ENCODE results near the gene BPTF.
"Not testable (repeated sequence)": the region's sequence is repeated elsewhere in the genome, so short reads cannot be mapped to it uniquely, and the experiment has no call there.

Gene BPTF

DNA sequence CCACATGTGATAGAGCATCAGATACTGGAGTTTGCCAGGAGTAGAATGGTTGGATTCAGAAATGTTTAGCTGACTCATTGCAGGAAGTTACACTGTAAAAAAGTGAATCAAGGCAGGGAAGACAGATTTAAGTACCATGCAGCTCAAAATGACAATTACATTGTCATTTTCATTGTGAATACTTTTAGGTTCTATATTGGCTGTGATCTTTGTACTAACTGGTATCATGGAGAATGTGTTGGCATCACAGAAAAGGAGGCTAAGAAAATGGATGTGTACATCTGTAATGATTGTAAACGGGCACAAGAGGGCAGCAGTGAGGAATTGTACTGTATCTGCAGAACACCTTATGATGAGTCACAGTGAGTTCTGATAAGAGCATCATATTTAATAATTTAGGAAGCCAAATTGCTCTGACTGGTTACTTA lies 137.9 kb downstream of the BPTF start:
- Mint-ChIP-seq H3K4me1 (peaks cover 10% of the 10 kb centered on the region), H3K27ac (peak overlapping the region; percentile 56)
- not testable (repeated sequence) for H3K4me3 Mint-ChIP-seq, H3K9me3 Mint-ChIP-seq, H3K27me3 Mint-ChIP-seq, H3K36me3 Mint-ChIP-seq

- Mint-ChIP-seq H3K27me3 (no peaks in the 10 kb centered on the region), H3K9me3 (no peaks in the 10 kb centered on the region), H3K36me3 (no peaks in the 10 kb centered on the region), H3K4me1 (no peaks in the 10 kb centered on the region), H3K4me3 (no peak overlapping the region), H3K27ac (no peak overlapping the region)
Measured at GRCh38 chr17:67970783-67971182, 145.5 kb downstream of the BPTF start.

- no peaks in the 10 kb centered on the region for H3K27me3 Mint-ChIP-seq
- peaks cover 5% of the 10 kb centered on the region for H3K36me3 Mint-ChIP-seq
- H3K4me3 Mint-ChIP-seq, result no peak overlapping the region
- H3K4me1 Mint-ChIP-seq, result no peaks in the 10 kb centered on the region
- no peak overlapping the region for H3K27ac Mint-ChIP-seq
- no peaks in the 10 kb centered on the region for H3K9me3 Mint-ChIP-seq
Measured at GRCh38 chr17:67974185-67974584, 148.9 kb downstream of the BPTF start.

DNA sequence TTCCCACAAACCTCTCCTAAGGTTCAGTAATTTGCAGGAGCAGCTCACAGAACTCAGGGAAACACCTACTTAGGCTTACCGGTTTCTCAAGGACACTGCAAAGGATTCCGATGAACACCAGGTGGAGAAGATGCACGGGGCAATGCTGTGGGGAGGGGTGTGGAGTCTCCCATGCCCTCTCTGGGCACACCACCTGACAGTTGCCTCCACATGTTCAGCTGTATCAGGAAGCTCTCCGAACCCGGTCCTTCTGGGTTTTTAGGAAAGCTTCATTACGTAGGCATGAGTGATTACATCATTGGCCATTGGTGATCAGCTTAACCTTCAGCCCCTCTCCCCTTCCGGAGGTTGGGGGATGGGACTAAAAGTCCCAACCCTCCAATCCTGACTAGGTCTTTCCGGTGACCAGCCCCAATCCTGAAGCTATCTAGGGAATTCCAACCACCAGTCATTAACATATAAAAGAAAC lies 149.3 kb downstream of the BPTF start:
- no peaks in the 10 kb centered on the region for H3K4me1 Mint-ChIP-seq
- no peaks in the 10 kb centered on the region for H3K27me3 Mint-ChIP-seq
- no peaks in the 10 kb centered on the region for H3K9me3 Mint-ChIP-seq
- H3K27ac Mint-ChIP-seq, result no peak overlapping the region
- H3K4me3 Mint-ChIP-seq, result no peak overlapping the region
- peaks cover 5% of the 10 kb centered on the region for H3K36me3 Mint-ChIP-seq

DNA sequence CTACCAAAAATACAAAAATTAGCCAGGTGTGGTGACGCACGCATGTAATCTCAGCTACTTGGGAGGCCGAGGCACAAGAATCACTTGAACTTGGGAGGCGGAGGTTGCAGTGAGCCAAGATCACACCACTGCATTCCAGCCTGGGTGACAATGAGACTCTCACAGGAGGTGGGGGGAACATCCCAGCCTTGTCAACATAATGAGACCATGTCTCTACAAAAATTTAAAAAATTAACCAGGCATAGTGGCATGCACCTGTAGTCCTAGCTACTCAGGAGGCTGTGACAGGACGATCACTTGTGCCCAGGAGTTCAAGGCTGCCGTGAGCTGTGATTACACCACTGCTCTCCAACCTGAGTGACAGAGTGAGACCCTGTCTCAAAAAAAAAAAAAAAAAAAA lies 151.0 kb downstream of the BPTF start:
- H3K9me3 Mint-ChIP-seq, H3K36me3 Mint-ChIP-seq, H3K4me3 Mint-ChIP-seq, H3K27ac Mint-ChIP-seq, H3K27me3 Mint-ChIP-seq, H3K4me1 Mint-ChIP-seq: not testable (repeated sequence)

GRCh38 chr17:67980456-67980855 lies 155.2 kb downstream of the BPTF start:
- H3K4me3 Mint-ChIP-seq, result no peak overlapping the region
- no peak overlapping the region for H3K27ac Mint-ChIP-seq
- no peaks in the 10 kb centered on the region for H3K9me3 Mint-ChIP-seq
- H3K36me3 Mint-ChIP-seq, result peaks cover 5% of the 10 kb centered on the region
- H3K27me3 Mint-ChIP-seq, result no peaks in the 10 kb centered on the region
- no peaks in the 10 kb centered on the region for H3K4me1 Mint-ChIP-seq

GRCh38 chr17:67980883-67981282 lies 155.6 kb downstream of the BPTF start:
- not testable (repeated sequence) for H3K4me3 Mint-ChIP-seq, H3K36me3 Mint-ChIP-seq, H3K4me1 Mint-ChIP-seq, H3K9me3 Mint-ChIP-seq, H3K27me3 Mint-ChIP-seq, H3K27ac Mint-ChIP-seq

DNA sequence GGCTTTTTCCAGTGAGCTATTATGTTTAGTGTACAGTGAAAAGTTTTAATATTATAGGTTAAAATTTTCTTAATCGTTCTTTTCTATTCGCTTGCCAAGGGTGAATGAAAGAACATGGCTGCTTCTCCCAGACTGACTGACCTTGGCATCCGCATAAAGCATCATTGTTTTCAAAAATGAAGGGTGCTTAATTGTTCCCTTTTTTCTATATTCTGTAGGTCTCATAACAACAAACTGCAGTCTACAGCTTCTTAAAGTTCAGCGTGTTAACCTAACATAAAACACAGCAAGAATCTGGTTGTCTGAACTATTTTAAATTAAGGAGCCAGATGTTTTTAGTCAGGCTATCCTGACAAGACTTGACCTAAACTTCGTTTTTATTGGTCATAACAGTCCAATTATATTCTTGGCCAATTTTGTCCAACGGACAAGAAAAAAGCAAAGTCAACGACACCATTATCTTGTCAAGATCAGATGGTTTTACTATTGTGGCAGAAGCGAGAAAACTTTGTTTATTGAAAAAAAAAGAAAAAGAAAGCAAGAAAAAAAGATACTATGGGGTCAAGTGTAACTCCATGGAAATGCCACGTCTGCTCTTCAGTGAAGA lies 156.8 kb downstream of the BPTF start:
- no peaks in the 10 kb centered on the region for H3K4me1 Mint-ChIP-seq
- H3K9me3 Mint-ChIP-seq, result no peaks in the 10 kb centered on the region
- no peak overlapping the region for H3K4me3 Mint-ChIP-seq
- H3K36me3 Mint-ChIP-seq, result peaks cover 2% of the 10 kb centered on the region
- peak overlapping the region; percentile 59 for H3K27ac Mint-ChIP-seq
- no peaks in the 10 kb centered on the region for H3K27me3 Mint-ChIP-seq

DNA sequence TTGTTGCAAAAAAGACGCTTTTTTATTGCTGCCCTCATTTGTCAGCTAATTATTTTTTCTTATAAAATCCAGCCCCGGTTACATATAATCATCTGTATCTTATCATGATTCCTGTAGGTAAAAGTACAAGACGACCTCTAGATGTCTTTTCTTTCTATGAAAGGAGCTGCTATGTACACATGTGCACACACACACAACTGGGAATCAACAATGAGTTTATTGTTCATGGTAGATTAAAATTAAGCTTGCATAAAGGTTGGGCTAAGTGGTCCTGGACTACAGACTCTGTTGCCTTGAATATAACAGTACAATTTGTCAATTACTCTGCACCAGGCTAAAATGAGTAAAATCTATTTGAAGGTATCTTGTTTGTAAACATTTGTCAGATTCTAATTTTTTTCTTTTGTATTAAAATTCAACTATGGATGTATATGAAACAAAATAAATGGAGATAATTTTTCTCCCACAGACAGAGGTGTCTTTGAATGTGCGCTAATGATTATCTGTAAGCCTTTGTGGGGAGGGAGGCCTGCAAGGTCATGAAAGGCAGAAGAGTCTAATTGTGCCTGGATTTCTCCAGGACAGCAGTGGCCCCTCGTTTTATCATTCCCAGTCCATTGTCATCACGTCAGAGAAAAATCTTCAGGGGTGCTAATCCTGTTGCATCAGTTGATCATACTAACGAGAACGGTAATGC lies 157.5 kb downstream of the BPTF start:
- Mint-ChIP-seq H3K36me3 (peaks cover 2% of the 10 kb centered on the region), H3K27me3 (no peaks in the 10 kb centered on the region), H3K4me3 (no peak overlapping the region), H3K9me3 (no peaks in the 10 kb centered on the region), H3K4me1 (no peaks in the 10 kb centered on the region), H3K27ac (no peak overlapping the region)

- no peak overlapping the region for H3K4me3 Mint-ChIP-seq
Measured at GRCh38 chr17:67983383-67983688, 158.0 kb downstream of the BPTF start.

GRCh38 chr17:67990909-67991308 lies 165.6 kb downstream of the BPTF start:
- no peak overlapping the region for H3K27ac Mint-ChIP-seq
- no peaks in the 10 kb centered on the region for H3K36me3 Mint-ChIP-seq
- peaks cover 9% of the 10 kb centered on the region for H3K27me3 Mint-ChIP-seq
- no peaks in the 10 kb centered on the region for H3K9me3 Mint-ChIP-seq
- peaks cover 21% of the 10 kb centered on the region for H3K4me1 Mint-ChIP-seq
- H3K4me3 Mint-ChIP-seq, result no peak overlapping the region

More at GRCh38 chr17:67983383-67983688, 158.0 kb downstream of the BPTF start:
- Mint-ChIP-seq H3K27ac (no peak overlapping the region), H3K27me3 (no peaks in the 10 kb centered on the region), H3K4me1 (no peaks in the 10 kb centered on the region), H3K9me3 (no peaks in the 10 kb centered on the region), H3K36me3 (peaks cover 2% of the 10 kb centered on the region)

DNA sequence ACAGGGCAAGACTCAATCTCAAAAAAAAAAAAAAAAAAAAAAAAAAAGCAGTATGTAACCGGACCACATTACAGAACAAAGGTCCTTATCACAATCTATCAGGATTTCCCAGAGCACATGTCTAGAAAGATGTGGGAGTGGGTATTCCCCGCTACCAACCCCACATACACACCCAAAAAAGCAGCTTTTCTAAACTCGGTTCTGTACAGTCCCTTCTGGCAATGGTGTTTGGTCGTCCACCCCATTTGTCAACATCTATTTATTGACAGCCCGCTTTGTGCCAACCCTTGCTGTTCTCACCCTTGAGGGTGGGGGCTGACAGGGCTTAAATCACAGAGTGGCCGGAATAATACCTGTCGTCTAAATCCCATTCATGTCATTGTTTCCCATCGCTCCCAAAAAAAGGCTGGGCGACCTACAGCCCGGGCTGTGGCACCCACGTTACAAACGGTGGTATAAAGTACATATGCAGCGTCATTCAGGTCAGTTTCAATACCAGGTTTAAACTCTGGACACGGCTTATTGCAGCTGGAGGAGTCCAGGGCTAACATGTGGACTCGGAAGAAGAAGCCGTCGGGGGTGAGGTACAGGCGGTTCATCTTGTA lies 167.3 kb downstream of the BPTF start:
- Mint-ChIP-seq H3K4me3 (peak overlapping the region; percentile 92), H3K27me3 (peaks cover 14% of the 10 kb centered on the region), H3K4me1 (peaks cover 28% of the 10 kb centered on the region), H3K9me3 (no peaks in the 10 kb centered on the region), H3K36me3 (no peaks in the 10 kb centered on the region), H3K27ac (peak overlapping the region; percentile 94)

- peaks cover 28% of the 10 kb centered on the region for H3K4me1 Mint-ChIP-seq
- H3K27ac Mint-ChIP-seq, result peak overlapping the region; percentile 94
- H3K4me3 Mint-ChIP-seq, result peak overlapping the region; percentile 92
- H3K27me3 Mint-ChIP-seq, result peaks cover 14% of the 10 kb centered on the region
- H3K36me3 Mint-ChIP-seq, result no peaks in the 10 kb centered on the region
- no peaks in the 10 kb centered on the region for H3K9me3 Mint-ChIP-seq
Measured at GRCh38 chr17:67993153-67993997, 168.1 kb downstream of the BPTF start.

GRCh38 chr17:67993998-67994361 lies 168.7 kb downstream of the BPTF start:
- H3K9me3 Mint-ChIP-seq, result no peaks in the 10 kb centered on the region
- H3K36me3 Mint-ChIP-seq, result no peaks in the 10 kb centered on the region
- peaks cover 14% of the 10 kb centered on the region for H3K27me3 Mint-ChIP-seq
- H3K4me3 Mint-ChIP-seq, result peak overlapping the region; percentile 85
- H3K4me1 Mint-ChIP-seq, result peaks cover 28% of the 10 kb centered on the region
- H3K27ac Mint-ChIP-seq, result peak overlapping the region; percentile 59

DNA sequence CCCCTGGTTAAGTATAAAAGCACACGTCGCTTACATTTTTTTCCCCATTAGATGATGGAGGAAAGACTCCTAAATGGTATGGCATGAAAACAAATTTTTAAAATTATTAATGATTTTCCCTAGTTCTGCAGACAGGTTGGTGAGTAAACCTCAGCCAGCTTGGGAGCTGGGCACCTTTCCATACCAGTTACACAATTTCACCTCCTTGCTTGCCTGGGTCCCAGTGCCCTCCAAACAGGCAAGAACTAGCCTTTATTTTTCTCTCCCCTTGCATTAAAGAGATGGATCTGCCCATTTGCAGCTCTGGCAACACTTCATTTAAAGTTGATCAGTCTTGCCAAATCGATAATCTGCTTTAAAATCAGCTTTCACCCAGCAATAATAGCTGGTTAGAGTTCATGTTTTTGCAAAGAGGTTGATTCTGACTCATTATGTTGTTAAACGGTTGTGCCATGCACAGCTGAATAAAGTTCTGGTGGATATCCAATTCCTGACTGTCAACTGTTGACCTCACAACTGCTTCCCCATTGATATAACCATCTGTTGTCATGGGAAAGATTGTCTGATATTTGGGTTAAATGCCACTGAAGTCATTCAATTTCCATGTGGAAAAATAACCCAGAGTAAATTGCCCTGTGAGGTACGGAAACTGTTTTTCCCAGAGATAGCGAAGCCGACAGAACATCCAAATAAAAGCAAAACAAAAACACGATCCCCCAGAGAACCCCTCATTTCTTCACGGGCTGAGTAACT lies 169.7 kb downstream of the BPTF start:
- Mint-ChIP-seq H3K27ac (peak overlapping the region; percentile 41), H3K27me3 (peaks cover 14% of the 10 kb centered on the region)

More for the DNA sequence above, 169.7 kb downstream of the BPTF start:
- H3K4me3 Mint-ChIP-seq, result peak overlapping the region; percentile 85
- peaks cover 28% of the 10 kb centered on the region for H3K4me1 Mint-ChIP-seq
- H3K9me3 Mint-ChIP-seq, result no peaks in the 10 kb centered on the region
- H3K36me3 Mint-ChIP-seq, result no peaks in the 10 kb centered on the region
